ENCODE measurements around the gene ASCC3.

The ASCC3 gene

DNA sequence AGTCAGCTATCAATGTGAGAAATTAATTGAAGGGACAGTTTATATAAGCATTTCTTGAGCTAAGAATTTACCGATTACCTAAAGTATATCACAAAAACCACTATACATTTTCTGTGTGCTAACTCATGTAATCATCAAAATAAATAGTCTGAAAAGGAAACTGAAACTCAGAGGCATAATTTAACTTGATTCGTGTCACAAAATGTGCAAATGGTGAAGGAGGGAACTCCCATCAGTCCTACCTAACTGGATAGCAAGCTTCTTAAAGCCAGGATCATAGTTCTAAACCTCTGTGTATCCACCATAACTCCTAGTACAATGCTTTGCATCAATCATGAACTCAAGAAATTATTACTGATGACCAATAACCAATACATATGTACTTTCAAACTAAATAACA lies 91.0 kb downstream of the ASCC3 start:
- no peak overlapping the region for H3K4ac ChIP-seq (ENCODE audit: low read depth in 1 of 2, low read length in 2 of 2)
- H4K8ac ChIP-seq (ENCODE audit: low read length) = no peak overlapping the region
- no peak overlapping the region for H3K23ac ChIP-seq (ENCODE audit: low read length in 2 of 2)
- no peak overlapping the region for H2BK15ac ChIP-seq (ENCODE audit: low read depth, poor library complexity, severe bottlenecking)
- no peak overlapping the region for H2AFZ ChIP-seq (ENCODE audit: low read depth, low read length)
- H3K14ac ChIP-seq (ENCODE audit: low read length in 2 of 2) = no peak overlapping the region
- no peaks in the 10 kb centered on the region for H3K27me3 ChIP-seq (ENCODE audit: control insufficient read depth in 1 of 2, insufficient read depth in 1 of 2, low read length in 2 of 2)
- no peaks in the 10 kb centered on the region for H3K4me1 ChIP-seq (ENCODE audit: control insufficient read depth, insufficient read depth, low read depth, low read length)
- H3K27ac ChIP-seq (ENCODE audit: low read length, poor library complexity, severe bottlenecking) = no peak overlapping the region
- no peak overlapping the region for H4K91ac ChIP-seq (ENCODE audit: low read length)
- H2BK120ac ChIP-seq (ENCODE audit: low read depth, low read length) = no peak overlapping the region
- WGBS = 95% methylated on average over 1 of the region's 2 CpGs
- no peak for DNase-seq
- no peak overlapping the region for H2BK5ac ChIP-seq (ENCODE audit: low read depth, low read length, poor library complexity, severe bottlenecking)
- H3K18ac ChIP-seq (ENCODE audit: low read depth in 1 of 2, low read length in 2 of 2) = no peak overlapping the region
- no peaks in the 10 kb centered on the region for H3K9me3 ChIP-seq (ENCODE audit: control insufficient read depth, low read length)
- H2BK12ac ChIP-seq (ENCODE audit: low read length in 2 of 2) = no peak overlapping the region
- H3K4me3 ChIP-seq (ENCODE audit: insufficient read depth in 1 of 2, low read depth in 1 of 2, low read length in 2 of 2) = no peak overlapping the region
- no peak overlapping the region for H3K4me2 ChIP-seq (ENCODE audit: low read length, poor library complexity, severe bottlenecking)
- peaks cover 0 to 60% of the 10 kb centered on the region in 2 experiments for H3K36me3 ChIP-seq (ENCODE audit: control insufficient read depth in 1 of 2, insufficient read depth in 2 of 2, low read depth in 1 of 2, low read length in 2 of 2)
- H3K9ac ChIP-seq (ENCODE audit: low read length) = no peak overlapping the region
- H3K79me1 ChIP-seq (replicated peaks; ENCODE audit: low read length, poor library complexity, severe bottlenecking) = peaks cover 12% of the 10 kb centered on the region
- no peak overlapping the region for H2AK5ac ChIP-seq (ENCODE audit: low read length, severe bottlenecking)

DNA sequence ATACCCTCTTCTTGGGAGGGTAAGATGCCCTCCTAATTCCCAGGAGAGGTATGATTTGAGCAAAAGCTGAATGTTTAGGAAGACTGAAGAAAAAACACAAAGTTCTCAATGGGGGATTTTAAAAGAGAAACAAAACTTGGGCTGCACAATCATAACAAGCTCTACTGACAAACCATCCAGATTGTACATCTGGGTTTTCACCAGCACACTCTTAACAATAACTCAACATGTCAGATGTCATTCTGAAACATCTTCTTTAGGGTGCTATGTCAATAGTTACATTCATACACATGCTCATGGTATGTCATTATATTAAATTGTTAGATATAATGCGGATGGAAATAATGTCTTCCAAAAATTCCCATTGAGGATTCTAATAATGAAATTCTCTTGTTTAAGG lies 95.1 kb downstream of the ASCC3 start:
- H3K18ac ChIP-seq (ENCODE audit: low read depth in 1 of 2, low read length in 2 of 2) = no peak overlapping the region
- H3K27ac ChIP-seq (ENCODE audit: low read length, poor library complexity, severe bottlenecking) = no peak overlapping the region
- H2BK15ac ChIP-seq (ENCODE audit: low read depth, poor library complexity, severe bottlenecking) = no peak overlapping the region
- no peak overlapping the region for H2BK12ac ChIP-seq (ENCODE audit: low read length in 2 of 2)
- no peak overlapping the region for H3K9ac ChIP-seq (ENCODE audit: low read length)
- no peak overlapping the region for H2BK5ac ChIP-seq (ENCODE audit: low read depth, low read length, poor library complexity, severe bottlenecking)
- no peaks in the 10 kb centered on the region for H3K4me1 ChIP-seq (ENCODE audit: control insufficient read depth, insufficient read depth, low read depth, low read length)
- H3K4me3 ChIP-seq (ENCODE audit: insufficient read depth in 1 of 2, low read depth in 1 of 2, low read length in 2 of 2) = no peak overlapping the region
- no peak overlapping the region for H2AK5ac ChIP-seq (ENCODE audit: low read length, severe bottlenecking)
- no peaks in the 10 kb centered on the region for H3K9me3 ChIP-seq (ENCODE audit: control insufficient read depth, low read length)
- WGBS = no CpG with 5 or more reads among the region's 1 CpG
- no peak overlapping the region for H2BK120ac ChIP-seq (ENCODE audit: low read depth, low read length)
- H3K4ac ChIP-seq (ENCODE audit: low read depth in 1 of 2, low read length in 2 of 2) = no peak overlapping the region
- H3K23ac ChIP-seq (ENCODE audit: low read length in 2 of 2) = no peak overlapping the region
- peaks cover 0 to 49% of the 10 kb centered on the region in 2 experiments for H3K36me3 ChIP-seq (ENCODE audit: control insufficient read depth in 1 of 2, insufficient read depth in 2 of 2, low read depth in 1 of 2, low read length in 2 of 2)
- no peak overlapping the region for H3K4me2 ChIP-seq (ENCODE audit: low read length, poor library complexity, severe bottlenecking)
- no peak overlapping the region for H2AFZ ChIP-seq (ENCODE audit: low read depth, low read length)
- H4K8ac ChIP-seq (ENCODE audit: low read length) = no peak overlapping the region
- no peak overlapping the region for H3K14ac ChIP-seq (ENCODE audit: low read length in 2 of 2)
- H4K91ac ChIP-seq (ENCODE audit: low read length) = no peak overlapping the region
- no peak for DNase-seq
- peaks cover 7% of the 10 kb centered on the region for H3K79me1 ChIP-seq (replicated peaks; ENCODE audit: low read length, poor library complexity, severe bottlenecking)
- H3K27me3 ChIP-seq (ENCODE audit: control insufficient read depth in 1 of 2, insufficient read depth in 1 of 2, low read length in 2 of 2) = no peaks in the 10 kb centered on the region

DNA sequence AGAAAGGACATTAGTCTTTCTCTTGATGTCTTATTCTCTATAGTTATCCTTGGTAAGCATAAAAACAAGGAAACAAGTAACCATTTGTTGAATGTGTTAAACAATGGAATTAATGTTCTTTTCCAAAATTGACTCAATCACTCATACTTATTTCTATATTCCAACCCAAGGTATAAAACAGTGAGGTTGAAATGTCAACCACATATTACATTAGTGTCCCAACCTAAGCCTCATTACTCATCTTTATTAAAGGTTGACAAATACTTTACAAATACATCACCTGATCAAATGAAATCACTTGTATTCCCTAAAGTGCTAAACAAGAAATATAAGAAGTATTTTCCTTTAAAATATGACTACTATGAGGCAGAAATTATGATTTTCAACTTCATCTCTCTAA lies 100.5 kb downstream of the ASCC3 start:
- no peak for DNase-seq

DNA sequence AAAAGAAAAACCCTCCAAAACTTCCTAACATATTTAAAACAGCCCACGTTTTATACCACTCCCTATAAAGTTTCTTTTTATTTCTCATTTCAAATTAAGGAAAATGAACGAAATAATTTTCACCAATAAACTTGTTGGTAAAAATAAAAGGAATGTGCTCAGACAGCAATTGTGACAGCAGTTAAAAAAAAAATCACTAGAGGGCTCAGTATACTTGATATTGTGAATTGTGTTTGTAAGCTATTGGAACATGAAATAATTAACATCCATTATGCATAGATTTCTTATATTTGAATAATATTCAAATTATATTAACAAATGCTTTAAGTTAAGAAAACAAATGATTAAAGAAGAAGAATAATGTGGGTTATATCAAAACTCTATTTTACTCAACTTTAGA lies 105.5 kb downstream of the ASCC3 start:
- H4K91ac ChIP-seq (ENCODE audit: low read length) = no peak overlapping the region
- no peak overlapping the region for H4K8ac ChIP-seq (ENCODE audit: low read length)
- no peak overlapping the region for H2BK12ac ChIP-seq (ENCODE audit: low read length in 2 of 2)
- peaks cover 10% of the 10 kb centered on the region for H3K79me1 ChIP-seq (replicated peaks; ENCODE audit: low read length, poor library complexity, severe bottlenecking)
- no peaks in the 10 kb centered on the region for H3K4me1 ChIP-seq (ENCODE audit: control insufficient read depth, insufficient read depth, low read depth, low read length)
- no peak overlapping the region for H3K23ac ChIP-seq (ENCODE audit: low read length in 2 of 2)
- H3K27ac ChIP-seq (ENCODE audit: low read length, poor library complexity, severe bottlenecking) = no peak overlapping the region
- H3K14ac ChIP-seq (ENCODE audit: low read length in 2 of 2) = no peak overlapping the region
- H2AFZ ChIP-seq (ENCODE audit: low read depth, low read length) = no peak overlapping the region
- H3K27me3 ChIP-seq (ENCODE audit: control insufficient read depth in 1 of 2, insufficient read depth in 1 of 2, low read length in 2 of 2) = no peaks in the 10 kb centered on the region
- no peak overlapping the region for H3K4ac ChIP-seq (ENCODE audit: low read depth in 1 of 2, low read length in 2 of 2)
- no peaks in the 10 kb centered on the region for H3K9me3 ChIP-seq (ENCODE audit: control insufficient read depth, low read length)
- H3K9ac ChIP-seq (ENCODE audit: low read length) = no peak overlapping the region
- no peak overlapping the region for H3K18ac ChIP-seq (ENCODE audit: low read depth in 1 of 2, low read length in 2 of 2)
- no peak overlapping the region for H2BK120ac ChIP-seq (ENCODE audit: low read depth, low read length)
- peaks cover 0 to 6% of the 10 kb centered on the region in 2 experiments for H3K36me3 ChIP-seq (ENCODE audit: control insufficient read depth in 1 of 2, insufficient read depth in 2 of 2, low read depth in 1 of 2, low read length in 2 of 2)
- H3K4me2 ChIP-seq (ENCODE audit: low read length, poor library complexity, severe bottlenecking) = no peak overlapping the region
- peak; percentile 11 for DNase-seq
- no peak overlapping the region for H2AK5ac ChIP-seq (ENCODE audit: low read length, severe bottlenecking)
- no peak overlapping the region for H2BK5ac ChIP-seq (ENCODE audit: low read depth, low read length, poor library complexity, severe bottlenecking)
- no peak overlapping the region for H3K4me3 ChIP-seq (ENCODE audit: insufficient read depth in 1 of 2, low read depth in 1 of 2, low read length in 2 of 2)
- WGBS = no CpG with 5 or more reads among the region's 2 CpGs
- H2BK15ac ChIP-seq (ENCODE audit: low read depth, poor library complexity, severe bottlenecking) = no peak overlapping the region

More for the DNA sequence above, 100.5 kb downstream of the ASCC3 start:
- no peak overlapping the region for H3K4me2 ChIP-seq (ENCODE audit: low read length, poor library complexity, severe bottlenecking)
- H2AK5ac ChIP-seq (ENCODE audit: low read length, severe bottlenecking) = no peak overlapping the region
- H2BK12ac ChIP-seq (ENCODE audit: low read length in 2 of 2) = no peak overlapping the region
- no peak overlapping the region for H3K18ac ChIP-seq (ENCODE audit: low read depth in 1 of 2, low read length in 2 of 2)
- no peak overlapping the region for H4K8ac ChIP-seq (ENCODE audit: low read length)
- H2BK5ac ChIP-seq (ENCODE audit: low read depth, low read length, poor library complexity, severe bottlenecking) = no peak overlapping the region
- no peak overlapping the region for H3K14ac ChIP-seq (ENCODE audit: low read length in 2 of 2)
- peaks cover 0 to 10% of the 10 kb centered on the region in 2 experiments for H3K36me3 ChIP-seq (ENCODE audit: control insufficient read depth in 1 of 2, insufficient read depth in 2 of 2, low read depth in 1 of 2, low read length in 2 of 2)
- no peak overlapping the region for H3K4me3 ChIP-seq (ENCODE audit: insufficient read depth in 1 of 2, low read depth in 1 of 2, low read length in 2 of 2)
- H3K9ac ChIP-seq (ENCODE audit: low read length) = no peak overlapping the region
- H4K91ac ChIP-seq (ENCODE audit: low read length) = no peak overlapping the region
- H2BK120ac ChIP-seq (ENCODE audit: low read depth, low read length) = no peak overlapping the region
- no peaks in the 10 kb centered on the region for H3K9me3 ChIP-seq (ENCODE audit: control insufficient read depth, low read length)
- no peak overlapping the region for H2AFZ ChIP-seq (ENCODE audit: low read depth, low read length)
- no peaks in the 10 kb centered on the region for H3K27me3 ChIP-seq (ENCODE audit: control insufficient read depth in 1 of 2, insufficient read depth in 1 of 2, low read length in 2 of 2)
- H2BK15ac ChIP-seq (ENCODE audit: low read depth, poor library complexity, severe bottlenecking) = no peak overlapping the region
- H3K79me1 ChIP-seq (replicated peaks; ENCODE audit: low read length, poor library complexity, severe bottlenecking) = peaks cover 6% of the 10 kb centered on the region
- no peaks in the 10 kb centered on the region for H3K4me1 ChIP-seq (ENCODE audit: control insufficient read depth, insufficient read depth, low read depth, low read length)
- H3K4ac ChIP-seq (ENCODE audit: low read depth in 1 of 2, low read length in 2 of 2) = no peak overlapping the region
- no peak overlapping the region for H3K23ac ChIP-seq (ENCODE audit: low read length in 2 of 2)
- no peak overlapping the region for H3K27ac ChIP-seq (ENCODE audit: low read length, poor library complexity, severe bottlenecking)

All from mesenchymal stem cell (in vitro differentiated cells and primary cell).